T-cell (primary cell): ENCODE measurements around the gene AATK. TPM values are rescaled to one million over a fixed set of nuclear protein-coding genes. Genes with fewer than 3 reads are reported as not detected.

ENCODE experiments used
- ATAC-seq, 4 experiments: fragments of 200-7000 bp in 3 of 4; fragments of 150-1000 bp in 1 of 4; cut with Tn5 transposase; replicated peaks in 1 of 4; 1 replicate in 3 of 4; 2 replicates in 1 of 4; pipeline ENCODE4 v1.10.0; 2021; ENCODE audit warnings: moderate library complexity in 3 of 4, mild to moderate bottlenecking in 2 of 4, moderate number of reproducible peaks in 1 of 4
- CTCF ChIA-PET, 2 donors: fragments of 300-600 bp; sonication (Branson Sonifier 250); formaldehyde crosslinking; loops; one replicate each; lab custom pipeline; 2022; ENCODE audit warnings: antibody characterized with exemption in 2 of 2; lab: Charles Lee
- POLR2A ChIA-PET, 2 donors: fragments of 300-600 bp; sonication (Branson Sonifier 250); formaldehyde crosslinking; loops; one replicate each; lab custom pipeline; 2022; ENCODE audit warnings: antibody characterized with exemption in 2 of 2; lab: Charles Lee
- DNase-seq, 35 experiments: peaks; one replicate each; pipeline versions ENCODE4 v3.0.0 to v3.0.0-alpha.2; 2013 to 2023
- H3K27ac ChIP-seq: one replicate; pipeline ENCODE4 v1.5.1; 2013; ENCODE audit warnings: low read length
- H3K27me3 ChIP-seq, 2 experiments: replicated peaks in 1 of 2; 1 replicate in 1 of 2; 2 replicates in 1 of 2; pipeline versions ENCODE4 v1.6.1 to v1.7.0; 2013; ENCODE audit warnings: low read length in 1 of 2, mixed read lengths in 1 of 2; ENCODE audit not compliant: control insufficient read depth in 2 of 2, insufficient read depth in 2 of 2; ENCODE audit errors: extremely low read depth in 1 of 2
- H3K36me3 ChIP-seq, 2 donors: 1 replicate in 1 of 2; 2 replicates in 1 of 2; pipeline versions ENCODE4 v1.6.1 to v1.7.0; 2013; ENCODE audit warnings: low read length in 1 of 2; ENCODE audit not compliant: control insufficient read depth in 2 of 2, insufficient read depth in 1 of 2; ENCODE audit errors: extremely low read depth in 1 of 2
- H3K4me1 ChIP-seq, 2 experiments: 1 replicate in 1 of 2; 2 replicates in 1 of 2; pipeline versions ENCODE4 v1.6.1 to v1.7.0; 2013; ENCODE audit warnings: low read length in 2 of 2, mixed read lengths in 1 of 2; ENCODE audit not compliant: insufficient read depth in 2 of 2, control insufficient read depth in 1 of 2; ENCODE audit errors: extremely low read depth in 1 of 2
- H3K4me3 ChIP-seq, 2 donors: 1 replicate in 1 of 2; 2 replicates in 1 of 2; pipeline versions ENCODE4 v1.5.1 to v1.7.0; 2013; ENCODE audit warnings: mild to moderate bottlenecking in 2 of 2, low read length in 1 of 2, moderate library complexity in 1 of 2; ENCODE audit not compliant: control insufficient read depth in 1 of 2; ENCODE audit errors: extremely low read depth in 1 of 2
- H3K9me3 ChIP-seq: 2 replicates; pipeline ENCODE4 v1.7.0; 2013
- H3K27ac Mint-ChIP-seq, 2 donors: one replicate each; pipeline ENCODE4 v1.8.0; 2020 to 2021; ENCODE audit warnings: mild to moderate bottlenecking in 2 of 2, mixed read lengths in 2 of 2
- H3K27me3 Mint-ChIP-seq, 2 donors: one replicate each; pipeline ENCODE4 v1.8.0; 2021 to 2022; ENCODE audit warnings: mixed read lengths in 2 of 2
- H3K36me3 Mint-ChIP-seq: one replicate; pipeline ENCODE4 v1.8.0; 2021; ENCODE audit warnings: mixed read lengths
- H3K4me1 Mint-ChIP-seq, 3 donors: one replicate each; pipeline ENCODE4 v1.8.0; 2020 to 2022; ENCODE audit warnings: mixed read lengths in 3 of 3, mild to moderate bottlenecking in 1 of 3
- H3K4me3 Mint-ChIP-seq, 3 donors: one replicate each; pipeline ENCODE4 v1.8.0; 2020 to 2022; ENCODE audit warnings: mild to moderate bottlenecking in 3 of 3, mixed read lengths in 3 of 3, moderate library complexity in 3 of 3
- H3K9me3 Mint-ChIP-seq, 3 donors: one replicate each; pipeline ENCODE4 v1.8.0; 2020 to 2022; ENCODE audit warnings: mixed read lengths in 3 of 3
- WGBS: methylation state at CpG from one replicate; pipeline ENCODE4 v1.1.5; 2013; ENCODE audit warnings: missing lambda C conversion rate; ENCODE audit not compliant: insufficient coverage; 5-methylcytosine and 5-hydroxymethylcytosine counted together
- total RNA-seq, 35 experiments: library from RNA in 6 of 35; stranded (reverse) in 6 of 35; fragments of 120-200 nt in 1 of 35; gene quantifications; one replicate each; pipeline versions ENCODE4 v1.2.1 to v1.2.4 and lab custom pipeline; 2013 to 2026

The AATK gene
- total RNA-seq, 5 donors from 2014 or later (not counting 1 experiment from before 2014, with no cell fraction given) = 0.63 to 11.1 (median 0.72) TPM

GRCh38 chr17:81096741-81097133 is 69.3 kb downstream of the AATK start:
- H3K27ac ChIP-seq = no peak overlapping the region
- no peaks in the 10 kb centered on the region for H3K36me3 Mint-ChIP-seq
- H3K27ac Mint-ChIP-seq = no peak overlapping the region
- H3K4me1 ChIP-seq = peaks cover 18 to 61% of the 10 kb centered on the region in 2 experiments
- no peaks in the 10 kb centered on the region for H3K36me3 ChIP-seq
- no peak for DNase-seq
- H3K4me3 Mint-ChIP-seq = peak overlapping the region in 1 of 3 donors; percentile 16
- WGBS = 80% methylated on average over 5 of the region's 7 CpGs
- ChIA-PET POLR2A (no interaction called here), CTCF (no interaction called here)
- H3K4me1 Mint-ChIP-seq = peaks cover 11 to 55% (median 40%) of the 10 kb centered on the region in 3 donors
- no peak for ATAC-seq
- H3K27me3 ChIP-seq = peaks cover 0 to 19% of the 10 kb centered on the region in 2 experiments
- H3K9me3 ChIP-seq = no peaks in the 10 kb centered on the region
- H3K27me3 Mint-ChIP-seq = no peaks in the 10 kb centered on the region
- no peaks in the 10 kb centered on the region for H3K9me3 Mint-ChIP-seq
- no peak overlapping the region for H3K4me3 ChIP-seq

DNA sequence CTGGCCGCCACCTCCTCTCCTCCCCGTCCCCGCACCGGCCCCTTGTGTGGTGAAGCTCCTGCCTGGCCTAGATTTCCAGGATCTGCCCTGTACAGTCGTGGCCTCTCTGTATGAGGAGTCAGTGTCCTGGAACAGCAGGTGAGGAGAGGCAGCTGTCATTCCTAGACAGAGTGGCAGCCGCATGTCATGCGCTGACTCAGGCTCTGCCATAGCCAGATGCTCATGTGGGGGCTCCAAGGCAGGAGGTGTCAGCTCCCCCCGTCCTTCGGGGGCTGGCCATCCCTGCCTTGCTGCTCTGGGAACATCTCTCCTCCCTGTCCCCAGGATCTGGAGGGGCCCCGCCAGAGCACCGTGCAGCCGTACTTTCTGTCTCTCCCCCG is 70.6 kb downstream of the AATK start:
- Mint-ChIP-seq H3K27ac (peak overlapping the region; percentile 77), H3K27me3 (no peaks in the 10 kb centered on the region), H3K4me3 (peak overlapping the region in 2 of 3 donors; percentile 56 to 58), H3K36me3 (no peaks in the 10 kb centered on the region), H3K9me3 (no peaks in the 10 kb centered on the region), H3K4me1 (peaks cover 11 to 57% (median 44%) of the 10 kb centered on the region in 3 donors)
- Histone ChIP-seq H3K4me1 (peaks cover 22 to 66% of the 10 kb centered on the region in 2 experiments), H3K4me3 (peak overlapping the region; percentile 12 to 30), H3K9me3 (no peaks in the 10 kb centered on the region), H3K27me3 (peaks cover 0 to 14% of the 10 kb centered on the region in 2 experiments), H3K27ac (peak overlapping the region; percentile 87), H3K36me3 (no peaks in the 10 kb centered on the region)
- ATAC-seq (peak in 2 of 4 experiments; percentile 16 to 25), DNase-seq (peak in 6 of 35 experiments; percentile 14 to 54 (median 38))
- POLR2A ChIA-PET = no interaction called here
- CTCF ChIA-PET = no interaction called here
- 48% methylated on average over 4 of the region's 13 CpGs for WGBS

GRCh38 chr17:81094509-81095382 is 71.3 kb downstream of the AATK start:
- Mint-ChIP-seq H3K9me3 (no peaks in the 10 kb centered on the region), H3K27me3 (no peaks in the 10 kb centered on the region), H3K4me3 (peak overlapping the region; percentile 28 to 58 (median 56)), H3K36me3 (no peaks in the 10 kb centered on the region), H3K27ac (peak overlapping the region; percentile 77 to 84), H3K4me1 (peaks cover 11 to 59% (median 47%) of the 10 kb centered on the region in 3 donors)
- H3K27ac ChIP-seq = peak overlapping the region; percentile 87
- DNase-seq = peak; percentile 61 to 98 (median 85)
- no peaks in the 10 kb centered on the region for H3K36me3 ChIP-seq
- POLR2A ChIA-PET = no interaction called here
- H3K9me3 ChIP-seq = no peaks in the 10 kb centered on the region
- peak; percentile 90 to 95 (median 92) for ATAC-seq
- peaks cover 0 to 12% of the 10 kb centered on the region in 2 experiments for H3K27me3 ChIP-seq
- H3K4me3 ChIP-seq = peak overlapping the region in 1 of 2 donors; percentile 30
- 46% methylated on average over 25 of the region's 33 CpGs for WGBS
- CTCF ChIA-PET = interaction anchor here in 1 of 2 donors (0.6 kb wide), 1 partner anchor 403 kb away, joined by 3 read pairs; no protein-coding TSS in a partner anchor
- peaks cover 25 to 72% of the 10 kb centered on the region in 2 experiments for H3K4me1 ChIP-seq

DNA sequence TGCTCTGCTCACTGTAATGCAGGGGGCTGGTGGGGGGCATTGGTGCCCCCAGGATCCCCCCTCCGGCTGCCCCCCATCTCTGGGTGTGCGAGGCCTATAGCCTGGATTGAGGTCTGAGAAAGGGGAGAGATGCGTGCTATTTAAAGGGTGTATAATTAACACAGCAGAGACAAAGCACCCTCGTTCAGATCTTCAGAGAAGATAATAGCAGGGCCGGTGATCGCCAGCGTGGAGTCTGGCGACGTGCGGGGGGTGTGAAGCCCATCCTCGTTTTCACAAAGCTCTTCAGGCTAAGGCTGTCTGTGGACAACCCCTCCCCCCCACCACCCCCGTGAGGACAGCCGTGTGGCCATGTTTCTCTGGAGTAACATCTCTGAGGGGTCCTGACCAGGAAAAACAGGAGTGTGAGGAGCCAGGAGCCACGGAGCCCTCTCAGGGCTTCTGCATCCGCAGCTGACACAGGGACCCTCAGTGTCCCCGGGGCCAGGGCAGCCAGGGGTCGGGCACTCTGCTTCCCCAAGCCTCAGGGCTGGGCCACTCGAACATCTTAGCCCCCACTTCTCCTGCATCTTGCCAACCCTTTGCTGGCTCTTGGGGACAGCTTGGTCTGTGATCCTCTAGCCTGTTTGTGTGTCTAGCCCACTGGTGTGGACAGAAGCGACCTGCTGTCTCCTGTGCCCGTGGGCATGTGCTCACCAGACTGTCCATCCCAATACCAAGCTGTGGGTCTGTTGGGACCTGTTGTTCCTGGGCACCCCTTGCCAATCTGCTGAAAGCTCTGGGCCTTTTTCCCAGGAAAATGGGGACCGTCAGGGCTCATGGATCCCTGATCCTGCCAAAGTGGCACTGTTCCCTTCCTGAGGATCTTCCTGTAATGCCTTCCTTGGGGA is 72.2 kb downstream of the AATK start:
- Histone ChIP-seq H3K4me1 (peaks cover 25 to 75% of the 10 kb centered on the region in 2 experiments), H3K27ac (peak overlapping the region; percentile 87), H3K27me3 (peaks cover 0 to 12% of the 10 kb centered on the region in 2 experiments), H3K9me3 (no peaks in the 10 kb centered on the region), H3K36me3 (peaks cover 0 to 1% of the 10 kb centered on the region in 2 donors), H3K4me3 (no peak overlapping the region)
- ChIA-PET CTCF (no interaction called here), POLR2A (no interaction called here)
- Mint-ChIP-seq H3K4me3 (peak overlapping the region in 1 of 3 donors; percentile 56), H3K27ac (peak overlapping the region; percentile 41 to 84), H3K9me3 (no peaks in the 10 kb centered on the region), H3K4me1 (peaks cover 11 to 57% (median 45%) of the 10 kb centered on the region in 3 donors), H3K27me3 (no peaks in the 10 kb centered on the region), H3K36me3 (no peaks in the 10 kb centered on the region)
- ATAC-seq = no peak
- no peak for DNase-seq
- 80% methylated on average over 16 of the region's 21 CpGs for WGBS

DNA sequence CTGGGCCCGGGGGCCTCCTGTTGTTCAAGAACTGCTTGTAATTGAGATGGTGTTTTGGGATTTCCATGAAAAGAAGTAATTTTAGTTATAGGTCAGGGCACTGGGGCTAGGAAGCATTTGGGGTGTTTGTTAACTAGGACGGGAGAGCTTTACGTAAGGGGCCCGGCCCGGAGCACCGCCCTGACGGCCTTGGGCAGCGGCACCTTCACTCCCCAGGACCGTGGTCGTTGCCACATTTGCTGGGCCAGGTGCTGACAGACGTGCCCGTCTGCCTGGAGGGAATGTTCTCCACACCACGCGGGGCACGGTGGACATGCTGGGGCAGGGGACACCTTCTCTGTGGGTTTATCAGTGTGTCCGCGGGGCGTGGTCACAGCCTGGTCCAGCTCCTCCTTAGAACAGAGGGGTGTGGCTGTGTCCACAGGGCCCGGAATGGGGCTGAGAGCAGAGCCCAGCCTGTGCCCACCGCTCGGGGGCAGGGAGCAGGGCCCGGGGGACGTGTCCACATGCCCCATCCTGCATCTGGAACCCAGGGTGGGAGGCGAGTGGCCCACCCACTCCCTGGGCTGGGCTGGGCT is 73.4 kb downstream of the AATK start:
- H3K27ac Mint-ChIP-seq = no peak overlapping the region
- POLR2A ChIA-PET = no interaction called here
- H3K9me3 Mint-ChIP-seq = no peaks in the 10 kb centered on the region

More for the DNA sequence above, 73.4 kb downstream of the AATK start:
- WGBS = 94% methylated on average over 18 of the region's 24 CpGs
- no peak for ATAC-seq
- Histone ChIP-seq H3K4me1 (peaks cover 24 to 64% of the 10 kb centered on the region in 2 experiments), H3K27me3 (peaks cover 0 to 7% of the 10 kb centered on the region in 2 experiments), H3K9me3 (no peaks in the 10 kb centered on the region), H3K4me3 (no peak overlapping the region), H3K36me3 (peaks cover 0 to 4% of the 10 kb centered on the region in 2 donors), H3K27ac (no peak overlapping the region)
- no peaks in the 10 kb centered on the region for H3K27me3 Mint-ChIP-seq
- CTCF ChIA-PET = no interaction called here
- no peak overlapping the region for H3K4me3 Mint-ChIP-seq
- H3K4me1 Mint-ChIP-seq = peaks cover 11 to 52% (median 51%) of the 10 kb centered on the region in 3 donors
- no peak for DNase-seq
- H3K36me3 Mint-ChIP-seq = no peaks in the 10 kb centered on the region
